Measurements from ENCODE around the gene JAKMIP1.

GRCh38 chr4:6216588-6216987, 16.2 kb upstream of the JAKMIP1 start:
- TF ChIP-seq SP1 (IDR thresholded peaks at IDR 0.05; ENCODE audit: low read depth) (no peak), EZH2phosphoT487 (IDR thresholded peaks at IDR 0.05; ENCODE audit: borderline replicate concordance) (no peak), CTCF (IDR thresholded peaks at IDR 0.05 in 2 of 3, conservative IDR thresholded peaks at IDR 0.05 in 1 of 3; ENCODE audit: borderline replicate concordance in 1 of 3, insufficient read depth in 1 of 3, low read depth in 2 of 3, low read length in 2 of 3) (no peak), RAD21 (IDR thresholded peaks at IDR 0.05; ENCODE audit: low read depth) (no peak), POLR2AphosphoS5 (IDR thresholded peaks at IDR 0.05; ENCODE audit: low read depth, low read length) (no peak), SIN3A (IDR thresholded peaks at IDR 0.05; ENCODE audit: low read depth) (no peak), POLR2A (IDR thresholded peaks at IDR 0.05; ENCODE audit: borderline replicate concordance, extremely low read depth, insufficient read depth, insufficient read length) (no peak), ZNF274 (IDR thresholded peaks at IDR 0.05; ENCODE audit: low read depth, low read length) (no peak), TCF7L2 (IDR thresholded peaks at IDR 0.05; ENCODE audit: borderline replicate concordance, extremely low read depth, insufficient read depth, insufficient read length) (no peak), JUND (IDR thresholded peaks at IDR 0.05) (no peak), EZH2 (IDR thresholded peaks at IDR 0.05) (no peak)
- TF ChIP-seq, protein P1, sequence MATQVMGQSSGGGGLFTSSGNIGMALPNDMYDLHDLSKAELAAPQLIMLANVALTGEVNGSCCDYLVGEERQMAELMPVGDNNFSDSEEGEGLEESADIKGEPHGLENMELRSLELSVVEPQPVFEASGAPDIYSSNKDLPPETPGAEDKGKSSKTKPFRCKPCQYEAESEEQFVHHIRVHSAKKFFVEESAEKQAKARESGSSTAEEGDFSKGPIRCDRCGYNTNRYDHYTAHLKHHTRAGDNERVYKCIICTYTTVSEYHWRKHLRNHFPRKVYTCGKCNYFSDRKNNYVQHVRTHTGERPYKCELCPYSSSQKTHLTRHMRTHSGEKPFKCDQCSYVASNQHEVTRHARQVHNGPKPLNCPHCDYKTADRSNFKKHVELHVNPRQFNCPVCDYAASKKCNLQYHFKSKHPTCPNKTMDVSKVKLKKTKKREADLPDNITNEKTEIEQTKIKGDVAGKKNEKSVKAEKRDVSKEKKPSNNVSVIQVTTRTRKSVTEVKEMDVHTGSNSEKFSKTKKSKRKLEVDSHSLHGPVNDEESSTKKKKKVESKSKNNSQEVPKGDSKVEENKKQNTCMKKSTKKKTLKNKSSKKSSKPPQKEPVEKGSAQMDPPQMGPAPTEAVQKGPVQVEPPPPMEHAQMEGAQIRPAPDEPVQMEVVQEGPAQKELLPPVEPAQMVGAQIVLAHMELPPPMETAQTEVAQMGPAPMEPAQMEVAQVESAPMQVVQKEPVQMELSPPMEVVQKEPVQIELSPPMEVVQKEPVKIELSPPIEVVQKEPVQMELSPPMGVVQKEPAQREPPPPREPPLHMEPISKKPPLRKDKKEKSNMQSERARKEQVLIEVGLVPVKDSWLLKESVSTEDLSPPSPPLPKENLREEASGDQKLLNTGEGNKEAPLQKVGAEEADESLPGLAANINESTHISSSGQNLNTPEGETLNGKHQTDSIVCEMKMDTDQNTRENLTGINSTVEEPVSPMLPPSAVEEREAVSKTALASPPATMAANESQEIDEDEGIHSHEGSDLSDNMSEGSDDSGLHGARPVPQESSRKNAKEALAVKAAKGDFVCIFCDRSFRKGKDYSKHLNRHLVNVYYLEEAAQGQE (IDR thresholded peaks at IDR 0.05; ENCODE audit: low read depth): no peak
- TF ChIP-seq, protein P2, sequence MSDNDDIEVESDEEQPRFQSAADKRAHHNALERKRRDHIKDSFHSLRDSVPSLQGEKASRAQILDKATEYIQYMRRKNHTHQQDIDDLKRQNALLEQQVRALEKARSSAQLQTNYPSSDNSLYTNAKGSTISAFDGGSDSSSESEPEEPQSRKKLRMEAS (IDR thresholded peaks at IDR 0.05): no peak
